Measurements from ENCODE around the gene TRIB2.
"Not testable (repeated sequence)": the region's sequence is repeated elsewhere in the genome, so short reads cannot be mapped to it uniquely, and the experiment has no call there.

Gene TRIB2

GRCh38 chr2:12716282-12717190 lies at the start of gene TRIB2:
TRIB2 (plus strand) TSS chr2:12716936; CDS start chr2:12718308, 1,372 bp downstream.
- DNase-seq = peak; percentile 91 to 95

DNA sequence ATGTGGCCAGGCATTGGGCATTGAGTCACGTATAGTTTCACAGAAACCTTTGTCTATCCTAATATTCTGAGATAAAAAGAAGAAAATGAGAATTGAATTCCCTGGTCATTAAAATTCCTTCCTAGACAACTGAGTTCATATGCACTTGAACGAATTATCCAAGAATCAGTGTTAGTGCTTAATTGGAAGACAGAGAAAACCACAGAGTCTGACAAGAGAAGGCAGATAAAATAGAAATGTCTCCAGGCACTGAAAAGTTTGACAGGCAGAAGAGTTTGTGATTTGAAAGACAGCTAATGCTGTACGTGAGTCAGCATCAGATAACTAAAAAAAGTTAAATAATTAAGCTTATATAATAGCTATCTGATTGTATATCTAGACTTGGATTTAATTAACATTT lies 47.7 kb upstream of the TRIB2 start:
- no peak for DNase-seq

GRCh38 chr2:12672711-12673315 lies 43.9 kb upstream of the TRIB2 start:
- no peak for DNase-seq

- DNase-seq = no peak
Observed at GRCh38 chr2:12674644-12675328, 42.0 kb upstream of the TRIB2 start.

- no peak for DNase-seq
Observed at GRCh38 chr2:12675352-12675795, 41.4 kb upstream of the TRIB2 start.

GRCh38 chr2:12675801-12676200 lies 40.9 kb upstream of the TRIB2 start:
- DNase-seq = no peak

DNA sequence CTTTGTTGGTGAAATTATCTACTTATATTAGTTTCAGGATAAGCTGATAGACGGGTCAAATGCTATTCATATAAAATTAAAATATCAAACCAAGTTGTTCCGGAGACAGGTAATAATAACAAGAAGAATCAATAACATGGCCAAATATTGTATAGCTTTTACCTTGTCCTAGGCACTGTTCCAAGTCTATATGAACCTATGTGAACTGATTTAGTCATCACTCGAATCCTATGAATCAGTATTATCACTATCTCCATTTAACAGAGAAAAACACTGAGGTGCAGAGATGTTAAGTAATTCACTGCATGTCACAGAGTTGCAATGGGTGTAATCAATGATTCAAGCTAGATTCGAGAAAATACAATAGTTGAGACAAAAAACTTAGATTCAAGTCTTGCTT lies 40.0 kb upstream of the TRIB2 start:
- no peak for DNase-seq

- no peak for DNase-seq
Observed at GRCh38 chr2:12678186-12678585, 38.5 kb upstream of the TRIB2 start.

GRCh38 chr2:12679550-12680072 lies 37.1 kb upstream of the TRIB2 start:
- DNase-seq = no peak

GRCh38 chr2:12680115-12680514 lies 36.6 kb upstream of the TRIB2 start:
- not testable (repeated sequence) for DNase-seq

GRCh38 chr2:12682017-12682416 lies 34.7 kb upstream of the TRIB2 start:
- no peak for DNase-seq

DNA sequence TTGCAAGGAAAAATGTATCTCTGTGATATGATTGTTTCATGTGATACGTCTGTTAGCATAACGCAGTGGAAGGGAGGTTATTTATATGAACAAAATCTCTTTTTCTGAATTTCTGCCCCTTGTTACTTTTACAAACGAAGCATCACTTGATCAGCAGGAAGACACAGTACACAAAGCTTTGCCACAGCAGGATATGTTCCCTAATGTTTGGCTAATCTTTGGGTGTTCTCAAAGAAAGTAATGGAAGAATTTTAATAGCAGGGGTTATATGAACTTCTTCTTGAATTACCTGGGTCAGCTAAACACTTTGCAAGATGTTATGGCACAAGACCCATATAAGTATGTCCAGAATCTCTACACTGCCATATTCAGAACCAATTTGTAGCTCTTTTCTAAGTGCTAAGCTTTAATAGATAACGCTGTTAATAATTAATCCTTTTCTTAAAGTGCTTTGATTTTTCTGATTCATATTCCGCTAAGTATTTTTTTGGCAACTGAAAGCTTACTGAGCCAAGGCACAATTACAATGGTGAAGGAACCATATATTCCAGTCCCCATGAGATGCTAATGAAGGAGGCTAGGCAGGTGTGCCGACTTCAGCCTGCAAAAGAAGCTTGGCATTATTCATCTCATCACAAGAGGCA lies 33.2 kb upstream of the TRIB2 start:
- no peak for DNase-seq

GRCh38 chr2:12684471-12684936 lies 32.2 kb upstream of the TRIB2 start:
- DNase-seq = no peak

DNA sequence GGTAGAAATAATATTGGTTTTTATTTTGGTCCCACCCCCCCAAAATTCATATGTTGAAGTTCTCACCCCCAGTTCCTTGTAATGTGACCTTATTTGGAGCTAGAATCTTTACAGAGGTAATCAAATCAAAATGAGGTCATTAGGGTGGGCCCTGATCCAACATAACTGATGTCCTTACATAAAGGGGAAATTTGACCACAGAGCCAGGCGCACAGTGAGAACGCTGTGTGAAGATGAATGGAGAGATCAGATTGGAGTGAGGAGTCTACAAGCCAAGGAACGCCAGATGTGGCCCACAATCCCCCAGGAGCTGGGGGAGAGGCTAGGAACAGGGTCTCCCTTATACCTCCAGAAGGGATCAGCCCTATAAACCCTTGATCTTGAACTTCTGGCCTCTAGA lies 31.6 kb upstream of the TRIB2 start:
- DNase-seq = no peak

DNA sequence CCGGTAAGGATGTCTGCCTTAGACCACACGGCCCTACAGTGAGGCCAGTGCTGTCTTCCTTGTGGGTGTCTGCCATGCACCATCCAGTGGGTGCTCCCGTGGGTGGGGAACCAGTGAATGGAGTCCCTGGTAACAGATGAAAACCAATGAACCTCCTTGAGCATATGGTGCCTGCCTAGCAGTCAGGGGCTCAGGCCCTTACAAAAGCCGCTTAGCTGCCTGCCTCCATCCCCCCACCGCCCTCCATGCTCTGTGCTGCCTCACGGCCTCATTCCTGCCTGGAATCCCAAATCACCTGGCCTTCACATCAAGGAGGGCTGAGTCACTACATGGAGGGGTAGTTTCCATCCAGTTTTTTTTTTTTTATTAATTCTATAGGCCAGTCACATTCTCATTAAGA lies 30.8 kb upstream of the TRIB2 start:
- no peak for DNase-seq

- DNase-seq = no peak
Observed at GRCh38 chr2:12686708-12687283, 29.9 kb upstream of the TRIB2 start.

DNA sequence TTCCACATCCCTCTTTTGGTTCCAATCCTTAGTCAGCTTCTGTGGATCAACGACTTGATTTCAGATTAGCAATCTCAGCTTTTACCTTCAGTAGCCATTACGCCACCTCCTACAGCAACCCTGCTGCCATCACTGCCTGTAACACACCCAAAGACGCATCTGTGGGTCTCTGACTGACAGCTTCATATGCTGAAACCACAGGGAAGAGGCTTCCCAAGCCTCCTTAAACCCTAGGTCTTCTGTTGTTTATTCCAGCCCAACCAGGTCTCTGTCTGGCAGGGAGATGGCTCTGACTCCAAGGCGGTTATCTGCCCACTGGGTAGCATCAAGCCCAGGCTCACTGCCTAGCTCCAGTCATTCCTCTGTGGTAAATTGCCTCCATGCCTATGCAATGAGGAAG lies 28.6 kb upstream of the TRIB2 start:
- no peak for DNase-seq

- DNase-seq = no peak
Observed at GRCh38 chr2:12688893-12689292, 27.8 kb upstream of the TRIB2 start.

DNA sequence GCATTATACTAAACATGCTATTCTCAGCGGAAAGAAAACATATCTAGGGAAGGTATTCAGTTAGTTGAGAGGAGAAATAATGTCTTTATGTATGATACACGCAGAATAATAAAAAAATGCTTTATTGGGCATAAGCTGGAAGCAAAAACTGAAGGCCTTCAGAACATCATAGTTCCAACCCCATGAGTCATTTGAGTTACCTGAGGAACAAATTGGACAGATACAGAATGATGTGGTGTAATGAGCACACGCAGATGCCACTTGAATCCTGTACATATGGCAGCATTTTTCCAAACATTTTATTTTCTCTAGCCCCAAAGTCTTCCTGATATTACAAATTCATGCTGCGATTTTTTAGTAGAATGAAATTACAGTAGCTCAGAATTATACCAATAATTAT lies 23.2 kb upstream of the TRIB2 start:
- no peak for DNase-seq

DNA sequence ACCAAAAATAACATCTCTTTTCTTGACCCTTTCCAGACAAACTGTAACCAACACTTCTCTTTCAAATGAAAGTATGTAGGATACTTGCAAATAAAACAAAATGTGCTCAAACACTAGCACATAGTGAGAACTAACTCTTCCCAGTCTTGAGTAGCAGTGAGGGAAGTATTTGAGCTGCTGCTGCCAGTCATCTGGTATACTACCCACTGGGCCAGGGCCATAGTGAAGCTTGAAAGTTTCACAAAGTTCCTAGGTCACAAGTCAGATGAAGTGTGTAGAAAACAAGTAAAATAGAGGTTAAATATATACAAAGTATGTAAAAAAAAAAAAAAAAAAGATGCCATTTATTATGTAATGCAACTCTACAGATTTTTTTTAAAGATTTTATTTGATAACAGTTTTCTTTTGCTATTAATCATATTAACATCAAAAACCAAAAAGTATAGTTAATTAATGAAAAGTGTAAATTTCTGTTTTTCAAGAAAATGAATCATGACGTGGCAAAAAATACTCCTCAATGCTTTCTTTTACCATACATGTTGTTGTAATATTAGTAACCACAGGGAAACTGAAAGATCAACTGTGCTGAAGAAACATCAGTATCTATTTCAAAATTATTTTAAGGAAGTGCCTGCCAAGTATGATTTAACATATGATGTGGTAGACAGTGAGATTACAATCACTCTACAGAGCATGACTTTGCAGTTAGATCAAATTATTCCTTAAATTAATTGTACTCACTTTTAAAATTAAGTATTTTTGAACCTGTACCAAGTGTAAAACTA lies 21.6 kb upstream of the TRIB2 start:
- DNase-seq = no peak

DNA sequence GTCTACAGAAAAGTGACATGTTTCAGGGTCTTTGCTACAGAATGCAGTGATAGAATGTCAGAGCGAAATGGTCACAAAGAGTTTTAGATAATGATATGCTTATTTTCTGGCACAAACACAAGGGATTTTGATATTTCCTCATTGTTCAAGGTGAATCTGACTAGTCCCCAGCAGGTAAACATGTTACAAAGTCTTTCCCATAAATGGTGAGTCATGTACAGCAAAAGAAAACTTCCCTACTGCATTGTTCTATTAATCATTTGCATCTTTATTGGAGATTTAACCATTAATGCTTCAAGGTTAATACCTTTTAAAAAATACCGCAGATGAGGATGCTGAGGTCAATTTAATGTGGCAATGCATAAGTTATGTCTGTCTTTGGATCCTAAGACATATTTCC lies 19.1 kb upstream of the TRIB2 start:
- no peak for DNase-seq

DNA sequence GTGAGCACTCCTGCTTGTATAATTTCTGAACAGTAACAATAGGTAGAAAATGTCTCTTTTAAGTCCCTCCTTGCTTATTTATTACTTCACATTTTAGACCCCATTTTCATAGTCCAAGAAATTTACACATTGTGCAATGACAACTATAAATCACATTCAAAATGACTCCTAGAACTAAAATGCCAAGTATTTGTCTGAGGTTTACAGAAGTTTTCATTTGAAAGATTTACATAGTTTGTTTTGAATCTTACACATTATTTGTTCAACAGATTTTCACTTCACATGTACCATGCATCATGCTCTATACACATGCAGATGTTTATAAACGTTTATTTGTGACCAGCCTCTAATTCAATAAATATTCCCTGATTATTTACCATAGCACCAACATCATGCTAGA lies 15.7 kb upstream of the TRIB2 start:
- no peak for DNase-seq

Data from CD4-positive, alpha-beta T cell treated with Interferon alpha-2 for 1 hour (primary cell).